ENCODE results near the gene FRY.

GRCh38 chr13:32016119-32016518 lies 15.5 kb upstream of the FRY start:
- no peak for TF ChIP-seq CTCF (IDR thresholded peaks at IDR 0.05)
- TF ChIP-seq POLR2A (IDR thresholded peaks at IDR 0.05): no peak

Data from Peyer's patch (tissue), 4 donors.